Activated CD4-positive, alpha-beta T cell treated with anti-CD3 and anti-CD28 coated beads for 36 hours (primary cell): Measurements from ENCODE around the gene MYH6. TPM values are rescaled to one million over a fixed set of nuclear protein-coding genes. Genes with fewer than 3 reads are reported as not detected.

Experiments
- ATAC-seq: fragments of 200-7000 bp; cut with Tn5 transposase; one replicate; pipeline ENCODE4 v1.10.0; 2021; ENCODE audit warnings: mild to moderate bottlenecking, moderate library complexity
- CTCF ChIA-PET: fragments of 350-600 bp; sonication (Branson Sonifier 250); formaldehyde crosslinking; loops from one replicate; lab custom pipeline; 2021; ENCODE audit warnings: antibody characterized with exemption; lab: Charles Lee
- POLR2A ChIA-PET: fragments of 350-600 bp; sonication (Branson Sonifier 250); formaldehyde crosslinking; loops from one replicate; lab custom pipeline; 2021; ENCODE audit warnings: antibody characterized with exemption, inconsistent platforms; lab: Charles Lee
- DNase-seq: peaks from one replicate; pipeline ENCODE4 v3.0.0-alpha.2; 2020
- H3K27ac Mint-ChIP-seq: one replicate; pipeline ENCODE4 v1.8.0; 2021; ENCODE audit warnings: mixed read lengths
- H3K27me3 Mint-ChIP-seq: one replicate; pipeline ENCODE4 v1.8.0; 2021; ENCODE audit warnings: mixed read lengths
- H3K36me3 Mint-ChIP-seq: one replicate; pipeline ENCODE4 v1.8.0; 2021; ENCODE audit warnings: low read depth, mixed read lengths
- H3K4me1 Mint-ChIP-seq: one replicate; pipeline ENCODE4 v1.8.0; 2021; ENCODE audit warnings: mixed read lengths
- H3K4me3 Mint-ChIP-seq: one replicate; pipeline ENCODE4 v1.8.0; 2021; ENCODE audit warnings: mild to moderate bottlenecking, moderate library complexity, mixed read lengths
- H3K9me3 Mint-ChIP-seq: one replicate; pipeline ENCODE4 v1.8.0; 2021; ENCODE audit warnings: low read depth, mixed read lengths
- intact Hi-C, 2 experiments: fragments of 100-400 bp; cut with DNase I in 1 of 2; cut with micrococcal nuclease in 1 of 2; formaldehyde crosslinking; loops; one replicate each; pipeline versions ENCODE4 v1.14.2 to v1.15.1; 2022 to 2024; cut with DNase I, micrococcal nuclease
- total RNA-seq, 2 experiments: library from RNA; stranded (reverse); gene quantifications; one replicate each; pipeline ENCODE4 v1.2.3, GENCODE V29; 2021

MYH6 gene
- total RNA-seq, 2 experiments from 2014 or later: 0.14 to 0.16 TPM

DNA sequence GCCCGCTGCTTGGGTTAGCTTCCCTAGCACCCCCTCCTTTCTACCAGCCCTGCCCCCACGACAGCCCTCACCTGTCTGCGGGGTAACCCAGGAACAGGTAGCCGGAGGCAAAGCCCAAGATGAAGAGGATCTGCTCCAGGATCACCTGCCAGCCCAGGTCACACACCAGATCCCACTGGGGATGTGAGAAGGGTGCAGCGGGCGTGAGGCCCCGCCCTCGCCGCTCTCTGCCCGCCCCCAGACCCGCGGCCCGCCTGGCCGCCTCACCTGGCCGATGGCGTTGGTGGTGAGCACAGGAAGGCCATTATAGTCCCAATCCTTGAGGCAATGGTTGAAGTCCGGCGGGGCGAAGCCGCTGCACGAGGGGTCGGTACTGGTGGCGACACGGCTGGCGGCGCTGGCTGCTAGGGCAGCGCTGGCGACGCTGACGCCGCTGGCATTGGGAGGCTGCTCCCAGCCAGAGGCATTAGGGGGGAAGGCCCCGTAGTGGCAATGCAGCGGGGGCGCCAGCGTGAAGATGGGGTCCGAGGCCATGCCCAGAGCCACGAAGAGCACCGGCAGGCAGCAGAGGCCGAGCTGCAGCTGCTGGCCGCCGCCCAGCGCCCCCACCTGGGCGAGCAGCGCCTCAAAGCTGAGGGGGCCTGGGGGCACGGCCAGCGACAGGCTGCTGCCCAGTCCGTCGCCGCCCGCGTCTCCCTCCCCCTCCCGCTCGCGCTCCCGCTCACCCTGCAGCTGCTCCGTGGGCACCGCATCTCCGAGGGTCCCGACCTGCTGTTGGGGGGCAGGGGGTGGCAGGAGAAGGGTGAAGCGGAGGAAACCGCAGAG, 56.2 kb downstream of the MYH6 start:
- Mint-ChIP-seq H3K9me3 (no peaks in the 10 kb centered on the region), H3K27me3 (peaks cover 34% of the 10 kb centered on the region), H3K36me3 (no peaks in the 10 kb centered on the region), H3K4me3 (peak overlapping the region; percentile 68), H3K4me1 (peaks cover 8% of the 10 kb centered on the region), H3K27ac (no peak overlapping the region)
- intact Hi-C loops: no loop called here
- POLR2A ChIA-PET: interaction anchor here (0.6 to 1.6 kb wide), 2 partner anchors 26 to 205 kb away, joined by 3 to 4 read pairs; no protein-coding TSS in a partner anchor
- CTCF ChIA-PET: interaction anchor here (0.6 to 1.2 kb wide), 4 partner anchors 19 to 34 kb away, joined by 3 read pairs; no protein-coding TSS in a partner anchor
- peak; percentile 34 for ATAC-seq
- DNase-seq: peak; percentile 22

DNA sequence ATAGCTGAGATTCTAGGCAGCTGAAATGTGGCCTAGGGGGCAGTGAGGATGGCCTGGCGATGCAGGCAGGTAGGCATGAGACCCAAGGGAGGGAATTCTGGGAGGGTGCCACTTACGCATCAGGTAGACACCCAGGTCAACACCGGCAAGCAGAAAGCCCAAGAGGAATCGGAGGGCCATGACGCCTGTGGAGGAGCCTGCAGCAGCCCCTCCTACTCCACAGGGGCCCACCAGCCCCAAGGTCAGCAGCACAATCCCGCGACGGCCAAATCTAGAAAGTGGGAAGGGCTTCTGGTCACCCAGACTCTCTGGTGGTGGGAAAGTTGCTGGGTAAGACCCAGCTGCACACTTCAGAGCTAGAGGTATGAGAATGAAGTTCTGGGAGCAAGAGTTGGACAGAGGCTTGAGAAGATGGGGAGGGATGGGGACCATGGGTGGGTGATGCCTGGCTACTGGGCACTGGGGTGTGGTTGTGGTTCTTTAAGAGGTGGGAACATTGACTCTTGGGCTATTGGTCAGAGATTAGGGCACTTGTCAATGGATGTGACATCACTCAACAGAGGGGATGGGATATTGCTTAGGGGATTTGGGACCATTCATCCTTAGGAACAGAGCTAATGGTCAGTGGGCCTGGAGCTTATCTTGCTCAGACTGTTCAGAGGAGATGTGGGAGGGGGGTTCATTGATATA, 58.8 kb downstream of the MYH6 start:
- ChIA-PET POLR2A (interaction anchor here (0.7 kb wide), 1 partner anchor 216 kb away, joined by 4 read pairs; no protein-coding TSS in a partner anchor), CTCF (interaction anchor here (0.6 kb wide), 1 partner anchor 196 kb away, joined by 3 read pairs; no protein-coding TSS in a partner anchor)

DNA sequence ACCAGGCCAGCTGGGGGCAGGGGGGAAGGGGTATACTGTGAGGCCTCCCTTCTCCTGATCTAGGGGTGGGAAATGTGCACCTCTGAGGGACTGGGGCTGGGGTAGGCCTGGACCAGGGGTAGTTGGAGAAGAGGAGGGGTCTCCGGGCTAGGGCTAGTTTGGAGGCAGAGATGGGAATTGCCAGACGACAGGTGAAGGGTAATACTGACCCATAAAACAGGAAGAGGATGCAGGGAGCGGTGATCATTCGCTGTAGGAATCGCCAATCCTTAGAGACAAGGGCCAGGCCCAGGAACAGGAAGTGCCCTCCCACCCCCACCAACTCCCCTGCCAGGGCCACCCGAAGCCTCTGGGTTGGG, 59.8 kb downstream of the MYH6 start:
- no peak for ATAC-seq
- ChIA-PET CTCF (no interaction called here), POLR2A (no interaction called here)
- H3K4me1 Mint-ChIP-seq: peaks cover 8% of the 10 kb centered on the region
- H3K27me3 Mint-ChIP-seq: peaks cover 18% of the 10 kb centered on the region
- no peak overlapping the region for H3K27ac Mint-ChIP-seq
- no peaks in the 10 kb centered on the region for H3K9me3 Mint-ChIP-seq
- intact Hi-C loops: no loop called here
- DNase-seq: no peak
- no peaks in the 10 kb centered on the region for H3K36me3 Mint-ChIP-seq
- no peak overlapping the region for H3K4me3 Mint-ChIP-seq

More for the DNA sequence above, 58.8 kb downstream of the MYH6 start:
- ATAC-seq (no peak), DNase-seq (no peak)
- H3K9me3 Mint-ChIP-seq: no peaks in the 10 kb centered on the region
- H3K4me1 Mint-ChIP-seq: peaks cover 8% of the 10 kb centered on the region
- no peaks in the 10 kb centered on the region for H3K36me3 Mint-ChIP-seq
- no peak overlapping the region for H3K27ac Mint-ChIP-seq
- peaks cover 28% of the 10 kb centered on the region for H3K27me3 Mint-ChIP-seq
- intact Hi-C loops: no loop called here
- H3K4me3 Mint-ChIP-seq: no peak overlapping the region

DNA sequence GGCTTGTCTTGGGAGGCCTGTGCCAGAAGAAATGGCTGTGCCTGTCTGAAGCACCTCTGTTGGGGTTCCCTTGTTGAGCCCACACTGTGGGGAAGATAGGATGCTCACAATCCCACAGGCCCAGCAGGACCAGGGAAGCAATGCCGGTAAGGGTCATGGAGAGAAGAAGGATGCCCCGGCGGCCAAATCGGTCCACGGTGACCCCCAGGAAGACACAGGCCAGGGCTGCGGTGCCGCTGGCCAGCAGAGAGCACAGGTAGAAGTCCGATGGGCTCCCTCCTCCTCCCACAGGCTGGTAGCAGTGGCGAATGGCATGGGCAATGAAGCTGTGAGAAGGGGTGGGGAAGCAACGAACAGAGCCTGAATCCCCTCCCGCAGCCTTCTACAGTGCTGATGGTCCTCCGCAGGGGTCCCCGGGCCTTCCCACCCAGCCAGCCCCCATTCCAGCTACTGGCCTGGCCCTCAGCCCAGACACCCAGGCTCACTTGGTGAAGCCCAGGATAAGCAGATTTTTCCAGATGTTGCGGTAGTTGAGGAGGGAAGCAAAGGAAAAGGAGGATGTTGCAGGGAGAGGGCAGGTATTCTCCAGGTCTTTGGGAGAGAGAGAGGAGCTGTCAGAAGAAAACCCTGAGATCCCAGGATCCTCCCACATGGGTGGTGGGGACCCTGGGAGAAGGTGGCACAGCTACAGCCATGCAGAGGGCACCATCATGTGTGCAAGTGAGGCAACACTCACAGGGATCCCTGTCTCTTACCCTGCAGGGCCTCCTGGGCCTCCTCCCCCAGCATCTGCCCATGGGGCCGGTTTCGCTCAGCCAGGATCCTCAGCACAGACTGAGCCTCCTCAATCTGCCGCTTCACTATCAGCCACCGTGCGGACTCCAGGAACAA, 60.4 kb downstream of the MYH6 start:
- intact Hi-C loops: no loop called here
- DNase-seq: no peak
- H3K4me3 Mint-ChIP-seq: no peak overlapping the region
- no peaks in the 10 kb centered on the region for H3K9me3 Mint-ChIP-seq
- POLR2A ChIA-PET: no interaction called here
- peaks cover 3% of the 10 kb centered on the region for H3K4me1 Mint-ChIP-seq
- no peak overlapping the region for H3K27ac Mint-ChIP-seq
- ATAC-seq: no peak
- H3K27me3 Mint-ChIP-seq: peaks cover 14% of the 10 kb centered on the region
- CTCF ChIA-PET: interaction anchor here (0.6 kb wide), 1 partner anchor 12 kb away, joined by 4 read pairs; no protein-coding TSS in a partner anchor
- no peaks in the 10 kb centered on the region for H3K36me3 Mint-ChIP-seq

DNA sequence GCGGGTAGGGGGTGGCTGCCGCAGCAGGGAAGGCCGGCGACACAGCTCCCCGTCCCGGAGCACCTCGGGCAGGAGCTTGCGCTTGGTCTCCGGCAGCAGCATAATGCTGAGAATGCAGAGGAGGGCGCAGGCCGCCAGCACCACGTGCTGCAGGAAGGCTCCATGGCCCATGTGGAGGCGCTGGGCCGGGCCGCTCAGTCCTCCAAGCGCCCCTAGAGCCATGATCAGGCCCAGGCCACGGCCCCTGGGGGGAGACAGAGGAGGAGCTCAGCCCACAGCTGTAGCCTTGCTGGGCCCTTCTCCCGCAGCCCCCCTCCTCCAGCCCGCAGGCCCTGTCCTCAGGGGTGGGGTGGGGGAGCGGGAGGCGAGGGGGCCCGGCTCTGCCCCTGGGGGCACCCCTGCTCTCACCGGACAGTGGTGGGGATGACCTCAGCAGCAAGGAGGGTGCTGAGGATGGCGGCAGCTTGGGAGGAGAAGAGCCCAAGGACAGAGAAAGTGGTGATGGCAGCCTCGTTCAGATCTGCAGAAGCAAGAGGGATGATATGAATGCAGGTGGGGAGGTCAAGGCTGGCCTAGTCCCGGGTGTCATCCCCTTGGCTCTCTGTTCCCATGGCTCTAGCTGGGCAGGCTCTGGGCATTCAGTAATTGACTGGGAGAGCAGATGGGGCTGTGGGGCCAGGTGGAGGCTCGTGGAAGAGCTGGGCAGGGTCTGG, 61.2 kb downstream of the MYH6 start:
- Mint-ChIP-seq H3K4me1 (peaks cover 3% of the 10 kb centered on the region), H3K27me3 (peaks cover 14% of the 10 kb centered on the region), H3K36me3 (no peaks in the 10 kb centered on the region), H3K9me3 (no peaks in the 10 kb centered on the region), H3K27ac (no peak overlapping the region), H3K4me3 (no peak overlapping the region)
- DNase-seq (no peak), ATAC-seq (no peak)
- intact Hi-C loops: no loop called here
- ChIA-PET CTCF (interaction anchor here (0.7 to 2.1 kb wide), 3 partner anchors 12 to 55 kb away, joined by 3 to 8 read pairs (median 5); no protein-coding TSS in a partner anchor), POLR2A (no interaction called here)

DNA sequence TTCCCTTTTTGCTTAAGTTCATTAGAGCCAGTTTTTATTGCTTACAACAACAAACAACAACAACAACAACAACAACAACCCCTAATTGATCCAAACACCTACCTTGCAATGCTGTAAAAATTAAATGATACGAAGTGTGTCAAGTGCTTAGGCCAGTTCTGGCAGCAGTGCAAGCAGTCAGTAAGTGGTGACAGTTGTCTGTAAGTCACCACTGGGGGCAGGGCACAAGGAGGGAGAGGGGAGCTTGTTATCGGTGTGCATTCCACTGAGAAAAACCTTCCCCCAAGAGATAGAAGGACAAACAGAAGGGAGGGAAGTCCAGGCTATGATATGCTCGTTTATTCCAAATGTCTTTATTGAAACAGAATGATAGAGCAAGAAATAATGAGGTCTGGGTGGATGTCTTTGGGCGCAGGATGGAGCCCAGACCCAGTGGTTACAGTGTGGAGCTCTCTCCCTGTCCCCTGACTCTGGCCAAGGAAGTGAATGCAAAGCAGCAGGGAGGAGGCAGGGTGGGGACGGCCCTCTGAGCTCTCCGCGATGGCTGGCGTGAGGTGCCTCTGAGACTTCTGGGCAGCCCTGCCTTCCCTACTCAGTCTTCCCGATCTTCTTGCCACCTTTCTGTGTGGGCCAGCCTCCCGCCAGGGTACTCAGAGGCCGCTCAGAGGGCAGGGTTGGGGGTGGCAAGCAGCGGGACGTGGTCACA, 61.9 kb downstream of the MYH6 start:
- H3K36me3 Mint-ChIP-seq: no peaks in the 10 kb centered on the region
- no peak overlapping the region for H3K27ac Mint-ChIP-seq
- no peaks in the 10 kb centered on the region for H3K9me3 Mint-ChIP-seq
- H3K4me1 Mint-ChIP-seq: peaks cover under 1% of the 10 kb centered on the region
- H3K27me3 Mint-ChIP-seq: peaks cover 10% of the 10 kb centered on the region
- DNase-seq (no peak), ATAC-seq (no peak)
- intact Hi-C loops: no loop called here
- ChIA-PET CTCF (interaction anchor here (0.7 to 2.1 kb wide), 6 partner anchors 13 to 54 kb away, joined by 3 to 8 read pairs (median 4); no protein-coding TSS in a partner anchor), POLR2A (no interaction called here)
- no peak overlapping the region for H3K4me3 Mint-ChIP-seq

DNA sequence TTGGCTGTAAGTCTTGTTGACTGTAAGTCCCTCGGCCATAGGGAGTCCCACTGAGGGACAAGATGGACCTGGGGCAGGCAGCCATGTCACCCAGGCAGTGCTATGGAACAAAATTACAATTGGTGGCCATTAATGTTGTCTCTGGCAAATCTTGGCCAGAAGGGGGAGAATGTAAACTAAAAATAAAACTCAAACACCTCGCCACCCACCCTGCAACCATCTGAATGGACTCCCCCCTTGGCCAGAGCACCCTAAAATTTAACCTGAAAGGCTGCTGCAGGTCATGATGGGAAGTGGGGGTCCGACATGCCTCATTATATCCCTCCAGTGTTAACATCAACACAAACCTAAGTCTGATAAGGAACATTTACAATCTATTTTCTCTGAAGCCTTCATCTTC, 63.6 kb downstream of the MYH6 start:
- Mint-ChIP-seq H3K27me3 (no peaks in the 10 kb centered on the region), H3K36me3 (no peaks in the 10 kb centered on the region), H3K4me3 (no peak overlapping the region), H3K9me3 (no peaks in the 10 kb centered on the region), H3K4me1 (no peaks in the 10 kb centered on the region), H3K27ac (no peak overlapping the region)
- ATAC-seq (no peak), DNase-seq (no peak)
- CTCF ChIA-PET: interaction anchor here (1.0 to 2.1 kb wide), 4 partner anchors 10 to 36 kb away, joined by 3 to 8 read pairs (median 6); no protein-coding TSS in a partner anchor
- POLR2A ChIA-PET: no interaction called here
- intact Hi-C loops: no loop called here

DNA sequence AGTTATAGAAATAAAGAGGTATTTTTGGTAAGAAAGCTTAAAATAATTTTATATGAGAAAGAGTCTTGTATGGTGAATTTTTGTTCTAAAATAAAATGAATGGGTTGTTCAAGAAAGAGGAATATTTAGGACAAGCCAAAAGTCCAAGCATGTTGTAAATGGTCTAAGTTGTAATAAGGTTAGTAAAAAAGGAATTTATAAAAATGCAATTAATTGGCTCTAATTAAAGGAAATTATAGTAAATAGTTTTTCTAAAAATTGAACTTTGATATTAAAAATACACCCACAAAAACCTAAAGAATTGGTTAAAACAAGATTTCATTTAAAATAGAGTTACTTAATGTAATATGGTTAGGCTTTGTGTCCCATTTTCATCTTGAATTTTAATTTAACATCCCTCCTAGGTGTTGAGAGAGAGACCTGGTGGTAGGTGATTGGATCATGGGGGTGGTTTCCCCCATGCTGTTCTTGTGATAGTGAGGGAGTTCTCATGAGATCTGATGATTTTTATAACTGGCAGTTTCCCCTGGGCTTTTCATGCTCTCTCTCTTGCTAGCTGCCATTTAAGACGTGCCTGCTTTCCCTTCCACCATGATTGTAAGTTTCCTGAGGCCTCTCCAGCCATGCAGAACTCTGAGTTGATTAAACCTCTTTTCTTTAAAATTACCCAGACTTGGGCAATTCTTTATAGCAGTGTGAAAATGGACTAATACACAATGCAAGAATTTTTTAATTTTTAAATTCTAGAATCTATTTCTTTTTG, 68.4 kb downstream of the MYH6 start:
- CTCF ChIA-PET: interaction anchor here (0.6 to 1.6 kb wide), 4 partner anchors 13 to 220 kb away, joined by 3 to 4 read pairs (median 4); no protein-coding TSS in a partner anchor
- Mint-ChIP-seq H3K36me3 (no peaks in the 10 kb centered on the region), H3K4me1 (no peaks in the 10 kb centered on the region), H3K27ac (no peak overlapping the region), H3K9me3 (no peaks in the 10 kb centered on the region), H3K4me3 (no peak overlapping the region), H3K27me3 (peaks cover 9% of the 10 kb centered on the region)
- DNase-seq (no peak), ATAC-seq (no peak)
- intact Hi-C loops: no loop called here
- POLR2A ChIA-PET: interaction anchor here (0.6 kb wide), 1 partner anchor 15 kb away, joined by 7 read pairs; no protein-coding TSS in a partner anchor

DNA sequence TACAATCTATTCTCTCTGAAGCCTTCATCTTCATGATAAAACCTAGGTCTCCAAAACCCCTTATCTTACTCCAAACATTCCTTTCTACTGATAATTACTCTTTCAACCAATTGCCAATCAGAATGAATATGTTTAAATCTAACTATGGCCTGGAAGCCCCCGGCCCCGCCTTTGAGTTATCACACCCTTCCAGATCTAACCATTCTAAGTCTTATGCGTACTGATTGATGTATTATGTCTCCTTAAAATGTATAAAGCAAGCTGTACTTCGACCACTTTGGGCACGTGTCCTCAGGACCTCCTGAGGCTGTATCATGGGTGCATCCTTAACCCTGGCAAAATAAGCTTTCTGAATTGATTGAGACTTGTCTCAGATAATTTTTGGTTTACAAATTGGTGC, 72.5 kb downstream of the MYH6 start:
- H3K4me3 Mint-ChIP-seq: no peak overlapping the region
- H3K4me1 Mint-ChIP-seq: no peaks in the 10 kb centered on the region
- intact Hi-C loops: no loop called here
- ChIA-PET POLR2A (no interaction called here), CTCF (interaction anchor here (0.6 to 1.2 kb wide), 6 partner anchors 9 to 481 kb away, joined by 3 to 4 read pairs (median 3); no protein-coding TSS in a partner anchor)
- peaks cover 11% of the 10 kb centered on the region for H3K27me3 Mint-ChIP-seq
- H3K9me3 Mint-ChIP-seq: no peaks in the 10 kb centered on the region
- no peak for ATAC-seq
- no peaks in the 10 kb centered on the region for H3K36me3 Mint-ChIP-seq
- H3K27ac Mint-ChIP-seq: no peak overlapping the region
- no peak for DNase-seq
